Esophagus muscularis mucosa (tissue), 4 donors: ENCODE data around the gene HINT1.
A peak's percentile ranks its signal among the peaks of the same experiment; 100 is the strongest.

Source experiments
- EP300 ChIP-seq: sonication (generic); formaldehyde crosslinking; IDR thresholded peaks from one replicate; pipeline ENCODE4 v1.6.1; 2017; ENCODE audit warnings: antibody characterized with exemption
- POLR2A ChIP-seq: fragments of 450-650 bp; IDR thresholded peaks from one replicate; pipeline ENCODE4 v1.6.1; 2017; ENCODE audit warnings: antibody characterized with exemption, moderate library complexity, mild to moderate bottlenecking, low read depth
- TF ChIP-seq, protein P1 (sequence below), 3 experiments: fragments of 200-600 bp in 2 of 3; fragments of 450-650 bp in 1 of 3; sonication (generic) in 2 of 3; IDR thresholded peaks; one replicate each; pipeline ENCODE4 v1.5.1; 2017 to 2019; ENCODE audit warnings: antibody characterized with exemption in 3 of 3, mild to moderate bottlenecking in 2 of 3, moderate library complexity in 1 of 3

- TF ChIP-seq POLR2A (peak; percentile 79), EP300 (no peak)
- TF ChIP-seq, protein P1, sequence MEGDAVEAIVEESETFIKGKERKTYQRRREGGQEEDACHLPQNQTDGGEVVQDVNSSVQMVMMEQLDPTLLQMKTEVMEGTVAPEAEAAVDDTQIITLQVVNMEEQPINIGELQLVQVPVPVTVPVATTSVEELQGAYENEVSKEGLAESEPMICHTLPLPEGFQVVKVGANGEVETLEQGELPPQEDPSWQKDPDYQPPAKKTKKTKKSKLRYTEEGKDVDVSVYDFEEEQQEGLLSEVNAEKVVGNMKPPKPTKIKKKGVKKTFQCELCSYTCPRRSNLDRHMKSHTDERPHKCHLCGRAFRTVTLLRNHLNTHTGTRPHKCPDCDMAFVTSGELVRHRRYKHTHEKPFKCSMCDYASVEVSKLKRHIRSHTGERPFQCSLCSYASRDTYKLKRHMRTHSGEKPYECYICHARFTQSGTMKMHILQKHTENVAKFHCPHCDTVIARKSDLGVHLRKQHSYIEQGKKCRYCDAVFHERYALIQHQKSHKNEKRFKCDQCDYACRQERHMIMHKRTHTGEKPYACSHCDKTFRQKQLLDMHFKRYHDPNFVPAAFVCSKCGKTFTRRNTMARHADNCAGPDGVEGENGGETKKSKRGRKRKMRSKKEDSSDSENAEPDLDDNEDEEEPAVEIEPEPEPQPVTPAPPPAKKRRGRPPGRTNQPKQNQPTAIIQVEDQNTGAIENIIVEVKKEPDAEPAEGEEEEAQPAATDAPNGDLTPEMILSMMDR (IDR thresholded peaks at IDR 0.05), result peak in 2 of 3 experiments; percentile 22 to 44
These were observed at the start of gene HINT1 for GRCh38 chr5:131165119-131165727.
